HG02571 (cell line): ENCODE data around the gene PPP4R1.

Source experiments
- ATAC-seq: cut with Tn5 transposase; IDR thresholded peaks from one replicate; pipeline ENCODE4 v1.9.1; 2021; ENCODE audit warnings: mild to moderate bottlenecking, moderate library complexity; ENCODE audit not compliant: unreplicated experiment

Gene PPP4R1

GRCh38 chr18:9516437-9517064 is 97.8 kb downstream of the PPP4R1 start:
- ATAC-seq = no peak

- ATAC-seq = no peak
Observed at GRCh38 chr18:9513971-9514512, 100.3 kb downstream of the PPP4R1 start.

- ATAC-seq = no peak
Observed at GRCh38 chr18:9508446-9509025, 105.8 kb downstream of the PPP4R1 start.

- ATAC-seq = no peak
Observed at GRCh38 chr18:9507565-9508088, 106.7 kb downstream of the PPP4R1 start.

GRCh38 chr18:9506046-9506792 is 108.1 kb downstream of the PPP4R1 start:
- ATAC-seq = no peak
